ENCODE data around the gene PDE11A. TPM values are rescaled to one million over a fixed set of nuclear protein-coding genes. Genes with fewer than 3 reads are reported as not detected.
A peak's percentile ranks its signal among the peaks of the same experiment; 100 is the strongest.

Gene PDE11A
- total and polyA plus RNA-seq, 2 experiments from 2014 or later = 0.08 to 0.73 TPM

DNA sequence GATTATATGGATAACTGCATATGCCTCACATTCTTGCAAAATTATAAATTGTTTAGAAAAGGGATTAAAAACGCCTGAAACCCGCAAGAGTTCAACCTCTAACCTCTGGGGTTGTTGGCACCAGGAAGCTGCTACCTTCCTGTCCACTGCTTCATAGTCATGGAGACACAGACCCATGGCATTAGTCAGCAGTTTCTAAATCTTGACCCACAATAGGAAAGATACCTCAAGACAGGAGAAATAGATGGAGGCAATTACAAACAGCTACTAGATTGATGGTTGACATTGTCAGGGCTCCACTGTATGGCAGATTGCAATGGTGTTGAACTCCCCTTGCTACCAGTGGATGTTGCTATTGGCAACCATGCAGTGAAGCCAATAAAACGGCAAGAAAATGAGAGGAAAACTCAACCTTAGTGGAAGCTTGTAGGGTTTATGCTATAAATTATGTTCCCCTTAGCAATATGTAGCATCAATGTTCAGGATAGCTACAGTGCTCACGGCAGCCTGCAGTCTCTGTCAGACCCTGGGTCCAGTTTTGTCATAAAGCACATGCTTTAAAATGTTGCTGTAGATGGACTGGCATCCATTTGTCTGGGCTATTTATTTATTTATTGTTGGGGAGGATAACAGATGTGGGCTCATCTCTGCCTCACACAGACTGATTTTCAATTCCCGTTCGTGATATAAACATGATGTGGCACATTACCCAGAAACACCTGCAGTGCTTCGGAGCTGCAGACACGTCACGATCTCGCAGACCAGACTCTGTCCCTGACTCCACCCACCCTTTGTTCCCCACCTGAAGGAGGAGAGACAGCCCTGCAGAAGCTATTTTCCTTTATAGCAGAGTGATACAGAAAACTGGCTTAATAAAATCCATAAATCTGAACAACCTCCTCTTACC lies 446.6 kb downstream of the PDE11A start:
- H4K20me1 ChIP-seq (replicated peaks; ENCODE audit: insufficient read depth) = no peaks in the 10 kb centered on the region
- Mint-ChIP-seq H3K27me3 (ENCODE audit: insufficient read depth, low read depth, poor library complexity) (no peaks in the 10 kb centered on the region), H3K36me3 (ENCODE audit: low read depth) (no peaks in the 10 kb centered on the region), H3K4me3 (no peak overlapping the region), H3K4me1 (peaks cover 18% of the 10 kb centered on the region), H3K27ac (peak overlapping the region; percentile 42; the same call in 1 of the 2 replicates), H3K9me3 (no peaks in the 10 kb centered on the region)
- H3K9me2 ChIP-seq (ENCODE audit: insufficient read depth) = no peaks in the 10 kb centered on the region
- H3K4me3 ChIP-seq = no peak overlapping the region
- peak overlapping the region; percentile 96 for H2AFZ ChIP-seq
- peak; percentile 73 for ATAC-seq
- DNase-seq (ENCODE audit: low spot score) = peak; percentile 22
- H3K79me2 ChIP-seq (replicated peaks; ENCODE audit: insufficient read depth) = no peaks in the 10 kb centered on the region
- H3K27me3 ChIP-seq (ENCODE audit: insufficient read depth) = no peaks in the 10 kb centered on the region
- TF ChIP-seq CREB1 (CRISPR knock-in tag; IDR thresholded peaks at IDR 0.05; ENCODE audit: low read depth) (no peak), POLR2AphosphoS5 (IDR thresholded peaks at IDR 0.05; ENCODE audit: low read depth) (no peak), NANOG (IDR thresholded peaks at IDR 0.05; ENCODE audit: borderline replicate concordance) (no peak), EZH2phosphoT487 (IDR thresholded peaks at IDR 0.05; ENCODE audit: unreplicated experiment) (no peak), ETS1 (IDR thresholded peaks at IDR 0.05) (no peak), EZH2 (IDR thresholded peaks at IDR 0.05; ENCODE audit: low read depth, unreplicated experiment) (no peak), JUNB (IDR thresholded peaks at IDR 0.05; ENCODE audit: unreplicated experiment) (no peak), ZNF462 (CRISPR knock-in tag; IDR thresholded peaks at IDR 0.05) (no peak), ZNF331 (CRISPR knock-in tag; IDR thresholded peaks at IDR 0.05; ENCODE audit: low read depth) (no peak), STAT1 (IDR thresholded peaks at IDR 0.05; ENCODE audit: unreplicated experiment) (no peak), REST (IDR thresholded peaks at IDR 0.05; ENCODE audit: unreplicated experiment) (no peak), ZNF114 (CRISPR knock-in tag; IDR thresholded peaks at IDR 0.05) (no peak)
- TF ChIP-seq, protein P1, sequence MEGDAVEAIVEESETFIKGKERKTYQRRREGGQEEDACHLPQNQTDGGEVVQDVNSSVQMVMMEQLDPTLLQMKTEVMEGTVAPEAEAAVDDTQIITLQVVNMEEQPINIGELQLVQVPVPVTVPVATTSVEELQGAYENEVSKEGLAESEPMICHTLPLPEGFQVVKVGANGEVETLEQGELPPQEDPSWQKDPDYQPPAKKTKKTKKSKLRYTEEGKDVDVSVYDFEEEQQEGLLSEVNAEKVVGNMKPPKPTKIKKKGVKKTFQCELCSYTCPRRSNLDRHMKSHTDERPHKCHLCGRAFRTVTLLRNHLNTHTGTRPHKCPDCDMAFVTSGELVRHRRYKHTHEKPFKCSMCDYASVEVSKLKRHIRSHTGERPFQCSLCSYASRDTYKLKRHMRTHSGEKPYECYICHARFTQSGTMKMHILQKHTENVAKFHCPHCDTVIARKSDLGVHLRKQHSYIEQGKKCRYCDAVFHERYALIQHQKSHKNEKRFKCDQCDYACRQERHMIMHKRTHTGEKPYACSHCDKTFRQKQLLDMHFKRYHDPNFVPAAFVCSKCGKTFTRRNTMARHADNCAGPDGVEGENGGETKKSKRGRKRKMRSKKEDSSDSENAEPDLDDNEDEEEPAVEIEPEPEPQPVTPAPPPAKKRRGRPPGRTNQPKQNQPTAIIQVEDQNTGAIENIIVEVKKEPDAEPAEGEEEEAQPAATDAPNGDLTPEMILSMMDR (conservative IDR thresholded peaks at IDR 0.05; ENCODE audit: low read depth in 2 of 2) = no peak
- H3F3A ChIP-seq (replicated peaks; ENCODE audit: low read depth) = no peaks in the 10 kb centered on the region
- no peak overlapping the region for H3K4me2 ChIP-seq
- peaks cover 17% of the 10 kb centered on the region; the same call in 1 of the 2 replicates for H3K4me1 ChIP-seq (ENCODE audit: insufficient read depth)
- H3K36me3 ChIP-seq (ENCODE audit: insufficient read depth) = no peaks in the 10 kb centered on the region
- no peak overlapping the region for H3K27ac ChIP-seq (ENCODE audit: low read depth)
